COLO829 (cell line): Measurements from ENCODE around the gene CCDC60.
"Not testable (repeated sequence)": the region's sequence is repeated elsewhere in the genome, so short reads cannot be mapped to it uniquely, and the experiment has no call there.

ENCODE experiments used
- DNase-seq: peaks from one replicate; pipeline ENCODE4 v3.0.0; 2012; ENCODE audit warnings: low spot score

CCDC60 gene

GRCh38 chr12:119338593-119339363 lies 4.2 kb downstream of the CCDC60 start:
- DNase-seq, result no peak

GRCh38 chr12:119340578-119340977 lies 6.0 kb downstream of the CCDC60 start:
- DNase-seq, result no peak

GRCh38 chr12:119341020-119341419 lies 6.5 kb downstream of the CCDC60 start:
- DNase-seq, result no peak

GRCh38 chr12:119341988-119342387 lies 7.5 kb downstream of the CCDC60 start:
- no peak for DNase-seq

GRCh38 chr12:119343130-119343529 lies 8.6 kb downstream of the CCDC60 start:
- no peak for DNase-seq

- DNase-seq, result no peak
Measured at GRCh38 chr12:119354172-119354571, 19.6 kb downstream of the CCDC60 start.

- not testable (repeated sequence) for DNase-seq
Measured at GRCh38 chr12:119360366-119360765, 25.8 kb downstream of the CCDC60 start.

GRCh38 chr12:119363037-119363436 lies 28.5 kb downstream of the CCDC60 start:
- no peak for DNase-seq

- DNase-seq, result no peak
Measured at GRCh38 chr12:119363490-119363889, 29.0 kb downstream of the CCDC60 start.

GRCh38 chr12:119365451-119365850 lies 30.9 kb downstream of the CCDC60 start:
- no peak for DNase-seq

- DNase-seq, result no peak
Measured at GRCh38 chr12:119366007-119366406, 31.5 kb downstream of the CCDC60 start.

- no peak for DNase-seq
Measured at GRCh38 chr12:119369161-119369560, 34.6 kb downstream of the CCDC60 start.

GRCh38 chr12:119369907-119370546 lies 35.5 kb downstream of the CCDC60 start:
- no peak for DNase-seq

GRCh38 chr12:119372540-119372939 lies 38.0 kb downstream of the CCDC60 start:
- DNase-seq, result no peak

- no peak for DNase-seq
Measured at GRCh38 chr12:119373001-119373400, 38.5 kb downstream of the CCDC60 start.

GRCh38 chr12:119373666-119374065 lies 39.1 kb downstream of the CCDC60 start:
- no peak for DNase-seq

GRCh38 chr12:119374635-119375034 lies 40.1 kb downstream of the CCDC60 start:
- DNase-seq, result no peak

- no peak for DNase-seq
Measured at GRCh38 chr12:119375075-119375882, 40.8 kb downstream of the CCDC60 start.

GRCh38 chr12:119375883-119376190 lies 41.3 kb downstream of the CCDC60 start:
- no peak for DNase-seq

- no peak for DNase-seq
Measured at GRCh38 chr12:119378903-119379302, 44.4 kb downstream of the CCDC60 start.

- no peak for DNase-seq
Measured at GRCh38 chr12:119381471-119382235, 47.1 kb downstream of the CCDC60 start.

- DNase-seq, result no peak
Measured at GRCh38 chr12:119383206-119383605, 48.7 kb downstream of the CCDC60 start.
